HCT116 (cell line): Measurements from ENCODE around the gene PDE6D. TPM values are rescaled to one million over a fixed set of nuclear protein-coding genes. Genes with fewer than 3 reads are reported as not detected.

Source experiments
- ATAC-seq: fragments of 200-7000 bp; cut with Tn5 transposase; 2 replicates; pipeline ENCODE4 v1.9.1; 2020; ENCODE audit warnings: mild to moderate bottlenecking, moderate library complexity
- BruUV-seq: library from RNA; stranded (reverse); fragments of 400-500 nt; replicated peaks from 2 replicates; lab custom pipeline; 2021; lab: Mats Ljungman, UMichigan
- CTCF ChIA-PET: fragments of 300-600 bp; sonication (Branson Sonifier 250); formaldehyde crosslinking; loops from one replicate; lab custom pipeline; 2021; ENCODE audit warnings: antibody characterized with exemption; lab: Charles Lee
- POLR2A ChIA-PET: fragments of 300-600, 350-600 bp; sonication (Branson Sonifier 250); formaldehyde crosslinking; loops from one replicate; lab custom pipeline; 2021; ENCODE audit warnings: antibody characterized with exemption; lab: Charles Lee
- RAD21 ChIA-PET, 2 experiments: fragments of 300-600 bp; sonication (Branson Sonifier 250); formaldehyde crosslinking; loops; one replicate each; lab custom pipeline; 2023; ENCODE audit warnings: low total read pairs in 2 of 2; ENCODE audit not compliant: uncharacterized antibody in 2 of 2, unreplicated experiment in 2 of 2, low non-redundant PET in 1 of 2; lab: Charles Lee
- DNase-seq: peaks from one replicate; pipeline ENCODE4 v3.0.0-alpha.2; 2010; ENCODE audit warnings: low read depth, low spot score
- H2AFZ ChIP-seq: fragments of 200-600 bp; shearing (Covaris generic), sonication (generic); 2 replicates; pipeline ENCODE4 v1.6.1; 2017; ENCODE audit warnings: low read depth, mixed run types, mixed read lengths, antibody characterized with exemption, low read length; ENCODE audit not compliant: poor library complexity, severe bottlenecking
- H3K27ac ChIP-seq: 2 replicates; pipeline ENCODE4 v1.5.1; 2012; ENCODE audit warnings: low read depth, low read length
- H3K27me3 ChIP-seq: fragments of 200-600 bp; sonication (generic); 2 replicates; pipeline ENCODE4 v1.6.1; 2016; ENCODE audit warnings: mixed run types, low read length, mixed read lengths; ENCODE audit not compliant: insufficient read depth
- H3K36me3 ChIP-seq, 2 experiments: fragments of 200-500 bp in 1 of 2; fragments of 200-600 bp in 1 of 2; sonication (Bioruptor generic) in 1 of 2; sonication (generic) in 1 of 2; 2 replicates each; pipeline versions ENCODE4 v1.5.1 to v1.6.1; 2014 to 2016; ENCODE audit warnings: low read length in 2 of 2, inconsistent platforms in 1 of 2, mixed read lengths in 1 of 2, mixed run types in 1 of 2; ENCODE audit not compliant: insufficient read depth in 2 of 2, control insufficient read depth in 1 of 2
- H3K4me1 ChIP-seq, 2 experiments: fragments of 200-600 bp in 1 of 2; sonication (generic) in 1 of 2; 2 replicates each; pipeline versions ENCODE4 v1.5.1 to v1.6.1; 2012 to 2017; ENCODE audit warnings: low read length in 2 of 2, inconsistent platforms in 1 of 2, mild to moderate bottlenecking in 1 of 2, mixed read lengths in 1 of 2, mixed run types in 1 of 2, moderate library complexity in 1 of 2; ENCODE audit not compliant: insufficient read depth in 2 of 2, control insufficient read depth in 1 of 2
- H3K4me2 ChIP-seq: fragments of 200-600 bp; sonication (generic); 2 replicates; pipeline ENCODE4 v1.6.1; 2017; ENCODE audit warnings: mixed run types, low read length, mixed read lengths
- H3K4me3 ChIP-seq, 2 experiments: fragments of 200-600 bp in 1 of 2; sonication (generic) in 1 of 2; replicated peaks in 1 of 2; 2 replicates each; pipeline ENCODE4 v1.5.1; 2011 to 2016; ENCODE audit warnings: low read length in 2 of 2, control low read depth in 1 of 2, low read depth in 1 of 2, mild to moderate bottlenecking in 1 of 2, mixed read lengths in 1 of 2, mixed run types in 1 of 2
- H3K79me2 ChIP-seq: fragments of 200-600 bp; sonication (generic); 2 replicates; pipeline ENCODE4 v1.6.1; 2017; ENCODE audit warnings: mild to moderate bottlenecking, mixed run types, low read length, moderate library complexity, mixed read lengths; ENCODE audit not compliant: insufficient read depth
- H3K9ac ChIP-seq: fragments of 200-600 bp; sonication (generic); 2 replicates; pipeline ENCODE4 v1.6.1; 2016; ENCODE audit warnings: low read length, mixed read lengths
- H3K9me2 ChIP-seq: fragments of 200-600 bp; sonication (generic), shearing (Covaris generic); 2 replicates; pipeline ENCODE4 v1.6.1; 2017; ENCODE audit warnings: mixed run types, mild to moderate bottlenecking, moderate library complexity; ENCODE audit not compliant: insufficient read depth
- H3K9me3 ChIP-seq, 2 experiments: fragments of 200-500 bp in 1 of 2; fragments of 200-600 bp in 1 of 2; sonication (Bioruptor generic) in 1 of 2; sonication (generic) in 1 of 2; 2 replicates each; pipeline ENCODE4 v1.6.1; 2014 to 2017; ENCODE audit warnings: low read length in 2 of 2, mixed read lengths in 2 of 2, inconsistent platforms in 1 of 2, low read depth in 1 of 2, mild to moderate bottlenecking in 1 of 2, mixed run types in 1 of 2, moderate library complexity in 1 of 2; ENCODE audit not compliant: control insufficient read depth in 1 of 2, insufficient read depth in 1 of 2
- H4K20me1 ChIP-seq: fragments of 200-600 bp; sonication (generic), shearing (Covaris generic); 2 replicates; pipeline ENCODE4 v1.6.1; 2017; ENCODE audit warnings: mixed run types, mild to moderate bottlenecking, moderate library complexity; ENCODE audit not compliant: insufficient read depth
- EZH2 ChIP-seq: fragments of 200-600 bp; sonication (generic); IDR thresholded peaks from 2 replicates; pipeline ENCODE4 v1.6.1; 2017; ENCODE audit warnings: antibody characterized with exemption, mixed run types
- EZH2phosphoT487 ChIP-seq: fragments of 200-600 bp; IDR thresholded peaks from 2 replicates; pipeline ENCODE4 v1.6.1; 2018; ENCODE audit warnings: antibody characterized with exemption, borderline replicate concordance
- SRF ChIP-seq: IDR thresholded peaks from 2 replicates; pipeline ENCODE4 v1.6.1; 2012; ENCODE audit warnings: low read depth
- YY1 ChIP-seq: IDR thresholded peaks from 2 replicates; pipeline ENCODE4 v1.6.1; 2011; ENCODE audit warnings: low read length, low read depth, moderate library complexity, mild to moderate bottlenecking; ENCODE audit not compliant: insufficient replicate concordance; ENCODE audit errors: extremely low read depth
- intact Hi-C: fragments of 100-400 bp; cut with micrococcal nuclease; formaldehyde crosslinking; loops from 2 replicates; pipeline ENCODE4 v1.10.0; 2022
- total RNA-seq: library from RNA; stranded (reverse); gene quantifications from one replicate; pipeline ENCODE4 v1.2.1, GENCODE V29; 2021; ENCODE audit not compliant: unreplicated experiment
- TF ChIP-seq, protein P1 (sequence below), 3 experiments: fragments of 200-600 bp in 1 of 3; sonication (generic) in 1 of 3; IDR thresholded peaks in 2 of 3; conservative IDR thresholded peaks in 1 of 3; 2 replicates each; pipeline ENCODE4 v1.5.1; 2012 to 2017; ENCODE audit warnings: low read depth in 2 of 3, low read length in 2 of 3, antibody characterized with exemption in 1 of 3, borderline replicate concordance in 1 of 3, control low read depth in 1 of 3, mild to moderate bottlenecking in 1 of 3, mixed read lengths in 1 of 3, mixed run types in 1 of 3, moderate library complexity in 1 of 3; ENCODE audit not compliant: insufficient read depth in 1 of 3
- TF ChIP-seq, protein P2 (sequence below): IDR thresholded peaks from 2 replicates; pipeline ENCODE4 v1.6.1; 2011; ENCODE audit warnings: mild to moderate bottlenecking, low read length, moderate library complexity; ENCODE audit not compliant: insufficient replicate concordance; ENCODE audit errors: extremely low read depth

Gene PDE6D
- total RNA-seq, 1 experiment from 2014 or later = 26.6 TPM

DNA sequence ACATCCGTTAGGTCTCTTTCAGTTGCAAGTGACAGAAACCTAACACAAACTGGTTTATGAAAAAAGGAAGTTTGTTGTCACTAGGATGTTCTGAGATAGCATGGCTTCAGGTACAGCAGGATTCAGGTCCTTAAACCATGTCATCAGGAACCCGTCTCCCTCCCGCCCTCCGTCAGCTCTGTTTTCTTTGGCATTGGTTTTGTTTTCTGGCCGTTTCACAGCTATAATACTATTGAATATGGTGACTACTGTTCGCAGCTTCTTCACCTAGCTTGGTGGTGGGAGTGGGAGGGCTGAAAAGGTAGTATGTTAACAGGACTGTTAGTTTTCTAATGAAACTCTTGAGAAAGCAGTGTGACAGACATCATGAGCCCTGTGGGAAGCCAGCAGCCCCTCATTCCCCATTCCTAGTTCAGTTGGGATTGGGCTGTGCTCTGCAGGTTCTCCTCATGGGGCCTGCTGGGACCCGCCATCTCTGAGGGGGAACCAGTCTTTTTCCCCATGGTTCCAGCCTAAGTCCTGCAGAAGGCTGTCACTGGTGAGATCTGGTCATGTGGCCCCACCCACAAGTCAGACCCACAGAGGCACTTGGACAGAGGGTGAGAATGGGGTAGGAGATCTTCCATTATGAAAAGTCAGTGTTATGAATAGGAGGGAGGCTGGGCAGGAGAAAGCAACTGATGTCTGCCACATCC, 60.6 kb downstream of the PDE6D start:
- H3K27me3 ChIP-seq = no peaks in the 10 kb centered on the region
- TF ChIP-seq EZH2 (no peak), YY1 (no peak), SRF (no peak), EZH2phosphoT487 (no peak)
- TF ChIP-seq, protein P1, sequence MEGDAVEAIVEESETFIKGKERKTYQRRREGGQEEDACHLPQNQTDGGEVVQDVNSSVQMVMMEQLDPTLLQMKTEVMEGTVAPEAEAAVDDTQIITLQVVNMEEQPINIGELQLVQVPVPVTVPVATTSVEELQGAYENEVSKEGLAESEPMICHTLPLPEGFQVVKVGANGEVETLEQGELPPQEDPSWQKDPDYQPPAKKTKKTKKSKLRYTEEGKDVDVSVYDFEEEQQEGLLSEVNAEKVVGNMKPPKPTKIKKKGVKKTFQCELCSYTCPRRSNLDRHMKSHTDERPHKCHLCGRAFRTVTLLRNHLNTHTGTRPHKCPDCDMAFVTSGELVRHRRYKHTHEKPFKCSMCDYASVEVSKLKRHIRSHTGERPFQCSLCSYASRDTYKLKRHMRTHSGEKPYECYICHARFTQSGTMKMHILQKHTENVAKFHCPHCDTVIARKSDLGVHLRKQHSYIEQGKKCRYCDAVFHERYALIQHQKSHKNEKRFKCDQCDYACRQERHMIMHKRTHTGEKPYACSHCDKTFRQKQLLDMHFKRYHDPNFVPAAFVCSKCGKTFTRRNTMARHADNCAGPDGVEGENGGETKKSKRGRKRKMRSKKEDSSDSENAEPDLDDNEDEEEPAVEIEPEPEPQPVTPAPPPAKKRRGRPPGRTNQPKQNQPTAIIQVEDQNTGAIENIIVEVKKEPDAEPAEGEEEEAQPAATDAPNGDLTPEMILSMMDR (IDR thresholded peaks at IDR 0.05 in 2 of 3, conservative IDR thresholded peaks at IDR 0.05 in 1 of 3; ENCODE audit: borderline replicate concordance in 1 of 3, insufficient read depth in 1 of 3, low read depth in 2 of 3, low read length in 2 of 3) = no peak
- TF ChIP-seq, protein P2, sequence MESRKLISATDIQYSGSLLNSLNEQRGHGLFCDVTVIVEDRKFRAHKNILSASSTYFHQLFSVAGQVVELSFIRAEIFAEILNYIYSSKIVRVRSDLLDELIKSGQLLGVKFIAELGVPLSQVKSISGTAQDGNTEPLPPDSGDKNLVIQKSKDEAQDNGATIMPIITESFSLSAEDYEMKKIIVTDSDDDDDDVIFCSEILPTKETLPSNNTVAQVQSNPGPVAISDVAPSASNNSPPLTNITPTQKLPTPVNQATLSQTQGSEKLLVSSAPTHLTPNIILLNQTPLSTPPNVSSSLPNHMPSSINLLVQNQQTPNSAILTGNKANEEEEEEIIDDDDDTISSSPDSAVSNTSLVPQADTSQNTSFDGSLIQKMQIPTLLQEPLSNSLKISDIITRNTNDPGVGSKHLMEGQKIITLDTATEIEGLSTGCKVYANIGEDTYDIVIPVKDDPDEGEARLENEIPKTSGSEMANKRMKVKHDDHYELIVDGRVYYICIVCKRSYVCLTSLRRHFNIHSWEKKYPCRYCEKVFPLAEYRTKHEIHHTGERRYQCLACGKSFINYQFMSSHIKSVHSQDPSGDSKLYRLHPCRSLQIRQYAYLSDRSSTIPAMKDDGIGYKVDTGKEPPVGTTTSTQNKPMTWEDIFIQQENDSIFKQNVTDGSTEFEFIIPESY = no peak
- H3K9me3 ChIP-seq = no peaks in the 10 kb centered on the region
- no peak for DNase-seq
- peaks cover 9 to 35% of the 10 kb centered on the region in 2 experiments; a peak in 3 of 4 replicates for H3K4me1 ChIP-seq
- CTCF ChIA-PET = no interaction called here
- no peaks in the 10 kb centered on the region for H3K9me2 ChIP-seq
- H3K4me2 ChIP-seq = no peak overlapping the region
- no peak overlapping the region for H3K9ac ChIP-seq
- H4K20me1 ChIP-seq = no peaks in the 10 kb centered on the region
- H3K36me3 ChIP-seq = no peaks in the 10 kb centered on the region
- no peak for ATAC-seq
- intact Hi-C loops = no loop called here
- no peak overlapping the region for H2AFZ ChIP-seq
- BruUV-seq = no TSS peak
- no peak overlapping the region for H3K4me3 ChIP-seq
- H3K79me2 ChIP-seq = no peaks in the 10 kb centered on the region
- POLR2A ChIA-PET = interaction anchor here (1.4 kb wide), 1 partner anchor 46 kb away, joined by 4 read pairs; no protein-coding TSS in a partner anchor
- no peak overlapping the region for H3K27ac ChIP-seq
- RAD21 ChIA-PET = no interaction called here
